Measurements from ENCODE around the gene ERC2. TPM values are rescaled to one million over a fixed set of nuclear protein-coding genes. Genes with fewer than 3 reads are reported as not detected.

The ERC2 gene
- total and polyA plus RNA-seq, 7 experiments from 2014 or later: not detected

DNA sequence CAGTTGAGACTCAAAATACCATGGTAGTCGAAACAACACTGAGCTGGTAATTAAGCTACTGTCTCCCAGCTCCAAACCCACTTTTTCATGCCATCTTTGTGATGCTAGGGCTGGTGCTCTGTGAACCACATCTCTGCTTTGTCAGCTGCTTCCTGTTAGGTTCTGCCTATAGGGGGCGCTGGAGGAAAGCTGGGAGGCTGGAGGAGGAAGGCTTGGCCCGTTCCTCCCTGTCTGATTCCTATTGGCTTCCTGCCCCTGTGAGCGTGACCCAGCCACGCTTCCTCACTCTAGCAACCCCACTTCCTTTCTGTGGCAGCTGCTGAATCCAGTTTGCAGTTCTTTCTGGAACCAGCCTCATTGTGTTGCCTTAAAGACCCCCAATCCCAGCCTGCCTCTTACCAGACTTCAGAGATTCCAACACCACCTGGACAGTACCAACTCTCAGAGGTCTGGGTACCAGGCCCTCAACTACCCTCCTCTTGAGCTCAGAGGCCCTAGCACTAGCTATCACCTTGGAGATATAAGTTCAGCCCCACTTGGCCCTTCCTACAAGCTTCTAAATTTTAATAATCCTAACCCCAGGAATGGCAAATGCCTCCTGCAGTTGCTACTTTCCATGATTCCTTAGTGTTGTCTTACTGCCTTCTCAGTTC is 120.9 kb downstream of the ERC2 start:
- no peaks in the 10 kb centered on the region for H3K9me3 Mint-ChIP-seq
- no peak overlapping the region for H3K4me3 ChIP-seq (ENCODE audit: low read length)
- CTCF ChIA-PET: no interaction called here
- DNase-seq (peak in 1 of 9 donors; percentile 26), ATAC-seq (no peak)
- H3K36me3 ChIP-seq (ENCODE audit: control insufficient read depth in 2 of 3, insufficient read depth in 3 of 3, low read length in 3 of 3): no peaks in the 10 kb centered on the region
- H3K27me3 Mint-ChIP-seq: peaks cover 0 to 18% (median 8%) of the 10 kb centered on the region in 5 donors
- POLR2A ChIA-PET: no interaction called here
- H3K27me3 ChIP-seq (ENCODE audit: control insufficient read depth in 2 of 2, insufficient read depth in 2 of 2, low read length in 2 of 2): no peaks in the 10 kb centered on the region
- no peak overlapping the region for H3K4me3 Mint-ChIP-seq
- H3K4me1 ChIP-seq (ENCODE audit: control insufficient read depth in 2 of 2, insufficient read depth in 2 of 2, low read length in 2 of 2): no peaks in the 10 kb centered on the region
- H3K9me3 ChIP-seq (ENCODE audit: control insufficient read depth in 2 of 3, low read length in 3 of 3): no peaks in the 10 kb centered on the region
- no peak overlapping the region for H3K27ac Mint-ChIP-seq
- intact Hi-C loops (cut with micrococcal nuclease): loop anchor here (10.0 kb wide), 2 partner anchors 357 to 637 kb away; no protein-coding TSS in a partner anchor
- H3K36me3 Mint-ChIP-seq: no peaks in the 10 kb centered on the region
- H3K27ac ChIP-seq (ENCODE audit: low read depth, low read length): no peak overlapping the region
- peaks cover 0 to 4% (median 0%) of the 10 kb centered on the region in 7 donors for H3K4me1 Mint-ChIP-seq

DNA sequence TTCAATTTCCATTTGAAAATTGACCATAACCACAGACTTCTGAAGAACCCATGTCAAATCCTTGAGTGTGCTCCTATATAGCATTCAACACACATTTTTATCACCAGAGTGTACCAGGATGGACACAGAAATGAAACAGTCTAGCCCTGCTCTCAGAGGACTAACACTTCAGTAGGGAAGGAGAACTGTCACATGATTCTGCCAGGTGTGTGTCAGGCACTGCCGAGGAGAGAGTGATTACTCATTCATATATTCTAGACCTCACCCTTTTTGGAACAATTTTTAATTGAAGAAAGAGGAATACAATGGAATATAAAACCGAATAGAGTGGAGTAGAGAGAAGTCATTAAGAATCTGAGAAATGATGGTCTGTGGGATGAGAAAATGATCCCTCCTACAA is 125.8 kb downstream of the ERC2 start:
- intact Hi-C loops (cut with micrococcal nuclease): loop anchor here (5.0 to 10.0 kb wide), 3 partner anchors 105 to 642 kb away; no protein-coding TSS in a partner anchor
- Histone ChIP-seq H3K4me3 (ENCODE audit: low read length) (no peak overlapping the region), H3K9me3 (ENCODE audit: control insufficient read depth in 2 of 3, low read length in 3 of 3) (no peaks in the 10 kb centered on the region), H3K27me3 (ENCODE audit: control insufficient read depth in 2 of 2, insufficient read depth in 2 of 2, low read length in 2 of 2) (no peaks in the 10 kb centered on the region), H3K36me3 (ENCODE audit: control insufficient read depth in 2 of 3, insufficient read depth in 3 of 3, low read length in 3 of 3) (no peaks in the 10 kb centered on the region), H3K4me1 (ENCODE audit: control insufficient read depth in 2 of 2, insufficient read depth in 2 of 2, low read length in 2 of 2) (no peaks in the 10 kb centered on the region), H3K27ac (ENCODE audit: low read depth, low read length) (no peak overlapping the region)
- Mint-ChIP-seq H3K9me3 (no peaks in the 10 kb centered on the region), H3K36me3 (no peaks in the 10 kb centered on the region), H3K27me3 (peaks cover 0 to 30% (median 11%) of the 10 kb centered on the region in 5 donors), H3K4me1 (peaks cover 0 to 1% (median 0%) of the 10 kb centered on the region in 7 donors), H3K27ac (no peak overlapping the region), H3K4me3 (no peak overlapping the region)
- DNase-seq (no peak), ATAC-seq (no peak)
- CTCF ChIA-PET: no interaction called here
- POLR2A ChIA-PET: no interaction called here

DNA sequence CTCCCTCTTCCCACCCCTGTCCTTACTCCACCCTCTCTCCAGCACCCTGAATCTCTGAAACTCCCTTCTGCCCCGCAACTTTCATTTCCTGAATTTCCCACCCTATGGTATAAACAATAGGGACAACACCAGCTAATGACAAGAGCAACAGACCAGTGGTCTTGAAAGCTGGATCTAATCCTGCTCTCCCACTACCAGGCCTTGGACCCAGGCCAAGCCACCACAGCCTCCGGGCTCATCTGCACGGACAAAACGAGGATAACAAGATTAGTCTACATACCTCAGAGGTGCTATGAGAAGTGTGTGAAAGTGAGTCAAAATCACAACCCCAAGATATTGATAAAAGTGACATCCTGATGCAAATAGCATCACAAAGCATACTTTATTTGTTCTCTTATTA is 128.6 kb downstream of the ERC2 start:
- Mint-ChIP-seq H3K9me3 (no peaks in the 10 kb centered on the region), H3K4me1 (no peaks in the 10 kb centered on the region), H3K27me3 (peaks cover 0 to 30% (median 11%) of the 10 kb centered on the region in 5 donors), H3K36me3 (no peaks in the 10 kb centered on the region), H3K27ac (no peak overlapping the region), H3K4me3 (no peak overlapping the region)
- ATAC-seq (no peak), DNase-seq (no peak)
- no peaks in the 10 kb centered on the region for H3K36me3 ChIP-seq (ENCODE audit: control insufficient read depth in 2 of 3, insufficient read depth in 3 of 3, low read length in 3 of 3)
- H3K4me1 ChIP-seq (ENCODE audit: control insufficient read depth in 2 of 2, insufficient read depth in 2 of 2, low read length in 2 of 2): no peaks in the 10 kb centered on the region
- intact Hi-C loops (cut with micrococcal nuclease): loop anchor here (2.0 to 10.0 kb wide), 5 partner anchors 108 to 645 kb away; partner anchors contain the start of gene ARHGEF3 (in 1 of the 2)
- no peak overlapping the region for H3K4me3 ChIP-seq (ENCODE audit: low read length)
- no peaks in the 10 kb centered on the region for H3K27me3 ChIP-seq (ENCODE audit: control insufficient read depth in 2 of 2, insufficient read depth in 2 of 2, low read length in 2 of 2)
- POLR2A ChIA-PET: no interaction called here
- CTCF ChIA-PET: no interaction called here
- H3K9me3 ChIP-seq (ENCODE audit: control insufficient read depth in 2 of 3, low read length in 3 of 3): no peaks in the 10 kb centered on the region
- H3K27ac ChIP-seq (ENCODE audit: low read depth, low read length): no peak overlapping the region

GRCh38 chr3:56339244-56339643 is 129.0 kb downstream of the ERC2 start:
- Histone ChIP-seq H3K27ac (ENCODE audit: low read depth, low read length) (no peak overlapping the region), H3K9me3 (ENCODE audit: control insufficient read depth in 2 of 3, low read length in 3 of 3) (no peaks in the 10 kb centered on the region), H3K27me3 (ENCODE audit: control insufficient read depth in 2 of 2, insufficient read depth in 2 of 2, low read length in 2 of 2) (no peaks in the 10 kb centered on the region), H3K4me1 (ENCODE audit: control insufficient read depth in 2 of 2, insufficient read depth in 2 of 2, low read length in 2 of 2) (no peaks in the 10 kb centered on the region), H3K4me3 (ENCODE audit: low read length) (no peak overlapping the region), H3K36me3 (ENCODE audit: control insufficient read depth in 2 of 3, insufficient read depth in 3 of 3, low read length in 3 of 3) (no peaks in the 10 kb centered on the region)
- DNase-seq (no peak), ATAC-seq (no peak)
- ChIA-PET POLR2A (no interaction called here), CTCF (no interaction called here)
- no peaks in the 10 kb centered on the region for H3K36me3 Mint-ChIP-seq
- intact Hi-C loops (cut with micrococcal nuclease): no loop called here
- no peak overlapping the region for H3K4me3 Mint-ChIP-seq
- H3K9me3 Mint-ChIP-seq: no peaks in the 10 kb centered on the region
- H3K4me1 Mint-ChIP-seq: no peaks in the 10 kb centered on the region
- H3K27me3 Mint-ChIP-seq: peaks cover 0 to 26% (median 7%) of the 10 kb centered on the region in 5 donors
- no peak overlapping the region for H3K27ac Mint-ChIP-seq

DNA sequence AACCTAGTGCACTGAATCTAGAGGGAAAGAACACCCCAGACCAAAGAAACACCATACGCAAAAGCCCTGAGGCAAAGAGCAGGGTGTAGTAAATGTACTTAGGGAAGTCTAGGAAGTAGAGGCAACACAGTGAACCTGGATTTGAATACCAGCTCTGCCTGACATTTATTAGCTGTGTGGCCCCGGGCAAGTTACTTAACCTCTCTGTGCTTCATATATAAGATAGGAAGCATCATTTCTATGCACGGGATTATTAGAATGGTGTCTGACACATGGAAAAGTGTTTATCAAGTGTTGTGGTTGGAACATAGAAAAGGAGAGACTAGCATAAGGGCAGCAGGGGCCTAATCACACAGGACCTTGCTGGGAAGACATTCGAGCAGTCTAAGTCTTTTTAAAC is 132.2 kb downstream of the ERC2 start:
- no peaks in the 10 kb centered on the region for H3K4me1 ChIP-seq (ENCODE audit: control insufficient read depth in 2 of 2, insufficient read depth in 2 of 2, low read length in 2 of 2)
- CTCF ChIA-PET: no interaction called here
- H3K4me3 ChIP-seq (ENCODE audit: low read length): no peak overlapping the region
- no peaks in the 10 kb centered on the region for H3K36me3 Mint-ChIP-seq
- H3K27ac Mint-ChIP-seq: no peak overlapping the region
- H3K36me3 ChIP-seq (ENCODE audit: control insufficient read depth in 2 of 3, insufficient read depth in 3 of 3, low read length in 3 of 3): no peaks in the 10 kb centered on the region
- H3K27me3 ChIP-seq (ENCODE audit: control insufficient read depth in 2 of 2, insufficient read depth in 2 of 2, low read length in 2 of 2): no peaks in the 10 kb centered on the region
- no peak for ATAC-seq
- POLR2A ChIA-PET: no interaction called here
- peaks cover 0 to 3% (median 0%) of the 10 kb centered on the region in 11 donors for H3K9me3 Mint-ChIP-seq
- no peak overlapping the region for H3K4me3 Mint-ChIP-seq
- H3K27me3 Mint-ChIP-seq: peaks cover 15 to 28% (median 17%) of the 10 kb centered on the region in 5 donors
- H3K4me1 Mint-ChIP-seq: no peaks in the 10 kb centered on the region
- no peak overlapping the region for H3K27ac ChIP-seq (ENCODE audit: low read depth, low read length)
- H3K9me3 ChIP-seq (ENCODE audit: control insufficient read depth in 2 of 3, low read length in 3 of 3): no peaks in the 10 kb centered on the region
- DNase-seq: no peak
- intact Hi-C loops (cut with micrococcal nuclease): no loop called here

- H3K27me3 ChIP-seq (ENCODE audit: control insufficient read depth in 2 of 2, insufficient read depth in 2 of 2, low read length in 2 of 2): no peaks in the 10 kb centered on the region
- Mint-ChIP-seq H3K27me3 (peaks cover 0 to 18% (median 9%) of the 10 kb centered on the region in 5 donors), H3K4me3 (no peak overlapping the region), H3K4me1 (no peaks in the 10 kb centered on the region), H3K27ac (no peak overlapping the region), H3K9me3 (peaks cover 0 to 2% (median 0%) of the 10 kb centered on the region in 11 donors), H3K36me3 (no peaks in the 10 kb centered on the region)
- intact Hi-C loops (cut with micrococcal nuclease): no loop called here
- ATAC-seq (no peak), DNase-seq (no peak)
- no peaks in the 10 kb centered on the region for H3K4me1 ChIP-seq (ENCODE audit: control insufficient read depth in 2 of 2, insufficient read depth in 2 of 2, low read length in 2 of 2)
- H3K27ac ChIP-seq (ENCODE audit: low read depth, low read length): no peak overlapping the region
- no peaks in the 10 kb centered on the region for H3K36me3 ChIP-seq (ENCODE audit: control insufficient read depth in 2 of 3, insufficient read depth in 3 of 3, low read length in 3 of 3)
- ChIA-PET CTCF (no interaction called here), POLR2A (no interaction called here)
- H3K4me3 ChIP-seq (ENCODE audit: low read length): no peak overlapping the region
- no peaks in the 10 kb centered on the region for H3K9me3 ChIP-seq (ENCODE audit: control insufficient read depth in 2 of 3, low read length in 3 of 3)
Measured at GRCh38 chr3:56324473-56324872, 143.8 kb downstream of the ERC2 start.

- peaks cover 0 to 2% (median 0%) of the 10 kb centered on the region in 11 donors for H3K9me3 Mint-ChIP-seq
- Histone ChIP-seq H3K4me1 (ENCODE audit: control insufficient read depth in 2 of 2, insufficient read depth in 2 of 2, low read length in 2 of 2) (no peaks in the 10 kb centered on the region), H3K4me3 (ENCODE audit: low read length) (no peak overlapping the region), H3K27me3 (ENCODE audit: control insufficient read depth in 2 of 2, insufficient read depth in 2 of 2, low read length in 2 of 2) (no peaks in the 10 kb centered on the region), H3K27ac (ENCODE audit: low read depth, low read length) (no peak overlapping the region), H3K9me3 (ENCODE audit: control insufficient read depth in 2 of 3, low read length in 3 of 3) (no peaks in the 10 kb centered on the region), H3K36me3 (ENCODE audit: control insufficient read depth in 2 of 3, insufficient read depth in 3 of 3, low read length in 3 of 3) (no peaks in the 10 kb centered on the region)
- H3K27me3 Mint-ChIP-seq: peaks cover 0 to 18% (median 9%) of the 10 kb centered on the region in 5 donors
- H3K4me1 Mint-ChIP-seq: no peaks in the 10 kb centered on the region
- H3K4me3 Mint-ChIP-seq: no peak overlapping the region
- no peak overlapping the region for H3K27ac Mint-ChIP-seq
- CTCF ChIA-PET: no interaction called here
- intact Hi-C loops (cut with micrococcal nuclease): no loop called here
- no peak for DNase-seq
- POLR2A ChIA-PET: no interaction called here
- no peaks in the 10 kb centered on the region for H3K36me3 Mint-ChIP-seq
- no peak for ATAC-seq
Measured at GRCh38 chr3:56323986-56324420, 144.3 kb downstream of the ERC2 start.
